PC-9 (cell line): Measurements from ENCODE around the gene CAPZA2. TPM values are rescaled to one million over a fixed set of nuclear protein-coding genes. Genes with fewer than 3 reads are reported as not detected.

ENCODE experiments used
- BruUV-seq: library from RNA; stranded (reverse); fragments of 400-500 nt; replicated peaks from 2 replicates; lab custom pipeline; 2021; lab: Mats Ljungman, UMichigan
- CTCF ChIA-PET: fragments of 300-600 bp; sonication (Branson Sonifier 250); formaldehyde crosslinking; loops from one replicate; lab custom pipeline; 2022; ENCODE audit warnings: antibody characterized with exemption; lab: Charles Lee
- POLR2A ChIA-PET: fragments of 300-600 bp; sonication (Branson Sonifier 250); formaldehyde crosslinking; loops from one replicate; lab custom pipeline; 2022; ENCODE audit warnings: antibody characterized with exemption; ENCODE audit not compliant: unreplicated experiment; lab: Charles Lee
- DNase-seq, 2 experiments: peaks; one replicate each; pipeline versions ENCODE4 v3.0.0 to v3.0.0-alpha.2; 2015 to 2022; ENCODE audit warnings: mixed read lengths in 1 of 2
- H2AFZ ChIP-seq: fragments of 200-600 bp; sonication (generic); 2 replicates; pipeline ENCODE4 v1.8.1; 2017; ENCODE audit warnings: antibody characterized with exemption
- H3F3A ChIP-seq: fragments of 200-600 bp; sonication (generic); 2 replicates; pipeline ENCODE4 v1.8.1; 2017; ENCODE audit warnings: antibody characterized with exemption, mild to moderate bottlenecking, low read depth; ENCODE audit not compliant: insufficient read depth
- H3K27ac ChIP-seq: fragments of 200-600 bp; sonication (generic); 2 replicates; pipeline ENCODE4 v1.6.1; 2016; ENCODE audit warnings: mixed run types
- H3K27me3 ChIP-seq: fragments of 200-600 bp; sonication (generic); 2 replicates; pipeline ENCODE4 v1.6.1; 2016; ENCODE audit warnings: low read depth, mixed run types; ENCODE audit not compliant: insufficient read depth
- H3K36me3 ChIP-seq: fragments of 200-600 bp; sonication (generic); 2 replicates; pipeline ENCODE4 v1.6.1; 2016; ENCODE audit warnings: low read depth, mixed run types
- H3K4me1 ChIP-seq: fragments of 200-600 bp; sonication (generic); replicated peaks from 2 replicates; pipeline ENCODE4 v1.6.1; 2016; ENCODE audit warnings: mixed run types; ENCODE audit not compliant: insufficient read depth
- H3K4me2 ChIP-seq: fragments of 200-600 bp; sonication (generic); 2 replicates; pipeline ENCODE4 v1.6.1; 2017; ENCODE audit warnings: mixed run types
- H3K4me3 ChIP-seq: fragments of 200-600 bp; sonication (generic); 2 replicates; pipeline ENCODE4 v1.6.1; 2016; ENCODE audit warnings: mixed run types
- H3K79me2 ChIP-seq: fragments of 200-600 bp; sonication (generic); 2 replicates; pipeline ENCODE4 v1.6.1; 2017; ENCODE audit warnings: low read depth, mixed run types
- H3K9me2 ChIP-seq: fragments of 200-600 bp; sonication (generic); 2 replicates; pipeline ENCODE4 v1.8.1; 2017; ENCODE audit warnings: mild to moderate bottlenecking; ENCODE audit not compliant: insufficient read depth
- H3K9me3 ChIP-seq: fragments of 200-600 bp; sonication (generic); 2 replicates; pipeline ENCODE4 v1.8.1; 2016; ENCODE audit warnings: low read depth; ENCODE audit not compliant: insufficient read depth
- H4K20me1 ChIP-seq: fragments of 200-600 bp; sonication (generic); 2 replicates; pipeline ENCODE4 v1.8.1; 2017; ENCODE audit not compliant: insufficient read depth
- EZH2 ChIP-seq: fragments of 200-600 bp; sonication (generic); IDR thresholded peaks from 2 replicates; pipeline ENCODE4 v1.8.0; 2017; ENCODE audit warnings: antibody characterized with exemption, low read depth
- intact Hi-C: fragments of 100-400 bp; cut with micrococcal nuclease; formaldehyde crosslinking; loops from one replicate; pipeline ENCODE4 v1.10.0; 2022; ENCODE audit not compliant: unreplicated experiment
- total RNA-seq: library from RNA; stranded (reverse); gene quantifications from 2 replicates; pipeline ENCODE4 v1.2.3, GENCODE V29; 2021
- TF ChIP-seq, protein P1 (sequence below): fragments of 200-600 bp; sonication (generic); conservative IDR thresholded peaks from 2 replicates; pipeline ENCODE4 v1.6.1; 2017; ENCODE audit warnings: mixed run types, antibody characterized with exemption, mild to moderate bottlenecking, moderate library complexity

The CAPZA2 gene
- total RNA-seq, 1 experiment from 2014 or later = 171 TPM

GRCh38 chr7:116963234-116963633 lies 100.8 kb downstream of the CAPZA2 start:
- H4K20me1 ChIP-seq = peaks cover 10% of the 10 kb centered on the region
- no peaks in the 10 kb centered on the region for H3K4me1 ChIP-seq
- ChIA-PET POLR2A (no interaction called here), CTCF (no interaction called here)
- H3K4me3 ChIP-seq = no peak overlapping the region
- intact Hi-C loops = no loop called here
- H3F3A ChIP-seq = no peaks in the 10 kb centered on the region
- peaks cover 74% of the 10 kb centered on the region for H3K79me2 ChIP-seq
- no peaks in the 10 kb centered on the region for H3K36me3 ChIP-seq
- no peaks in the 10 kb centered on the region for H3K9me3 ChIP-seq
- BruUV-seq = no TSS peak
- DNase-seq = no peak
- no peaks in the 10 kb centered on the region for H3K27me3 ChIP-seq
- H3K27ac ChIP-seq = no peak overlapping the region
- TF ChIP-seq, protein P1, sequence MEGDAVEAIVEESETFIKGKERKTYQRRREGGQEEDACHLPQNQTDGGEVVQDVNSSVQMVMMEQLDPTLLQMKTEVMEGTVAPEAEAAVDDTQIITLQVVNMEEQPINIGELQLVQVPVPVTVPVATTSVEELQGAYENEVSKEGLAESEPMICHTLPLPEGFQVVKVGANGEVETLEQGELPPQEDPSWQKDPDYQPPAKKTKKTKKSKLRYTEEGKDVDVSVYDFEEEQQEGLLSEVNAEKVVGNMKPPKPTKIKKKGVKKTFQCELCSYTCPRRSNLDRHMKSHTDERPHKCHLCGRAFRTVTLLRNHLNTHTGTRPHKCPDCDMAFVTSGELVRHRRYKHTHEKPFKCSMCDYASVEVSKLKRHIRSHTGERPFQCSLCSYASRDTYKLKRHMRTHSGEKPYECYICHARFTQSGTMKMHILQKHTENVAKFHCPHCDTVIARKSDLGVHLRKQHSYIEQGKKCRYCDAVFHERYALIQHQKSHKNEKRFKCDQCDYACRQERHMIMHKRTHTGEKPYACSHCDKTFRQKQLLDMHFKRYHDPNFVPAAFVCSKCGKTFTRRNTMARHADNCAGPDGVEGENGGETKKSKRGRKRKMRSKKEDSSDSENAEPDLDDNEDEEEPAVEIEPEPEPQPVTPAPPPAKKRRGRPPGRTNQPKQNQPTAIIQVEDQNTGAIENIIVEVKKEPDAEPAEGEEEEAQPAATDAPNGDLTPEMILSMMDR = no peak
- no peak for TF ChIP-seq EZH2
- H2AFZ ChIP-seq = no peak overlapping the region
- H3K9me2 ChIP-seq = no peaks in the 10 kb centered on the region
- H3K4me2 ChIP-seq = no peak overlapping the region

- POLR2A ChIA-PET = no interaction called here
- Histone ChIP-seq H3K27ac (no peak overlapping the region), H3K27me3 (no peaks in the 10 kb centered on the region), H2AFZ (no peak overlapping the region), H3K4me2 (no peak overlapping the region), H4K20me1 (no peaks in the 10 kb centered on the region), H3K36me3 (no peaks in the 10 kb centered on the region), H3K9me2 (no peaks in the 10 kb centered on the region), H3K4me3 (no peak overlapping the region), H3K9me3 (no peaks in the 10 kb centered on the region), H3K79me2 (peaks cover 72% of the 10 kb centered on the region), H3K4me1 (peaks cover 25% of the 10 kb centered on the region), H3F3A (no peaks in the 10 kb centered on the region)
- TF ChIP-seq EZH2 = no peak
- TF ChIP-seq, protein P1 = no peak
- BruUV-seq = no TSS peak
- CTCF ChIA-PET = no interaction called here
- DNase-seq = no peak
- intact Hi-C loops = no loop called here
These were observed 104.2 kb downstream of the CAPZA2 start for GRCh38 chr7:116966601-116967000.

- intact Hi-C loops = no loop called here
- no peaks in the 10 kb centered on the region for H3K9me3 ChIP-seq
- H4K20me1 ChIP-seq = no peaks in the 10 kb centered on the region
- H2AFZ ChIP-seq = no peak overlapping the region
- BruUV-seq = no TSS peak
- TF ChIP-seq, protein P1 = no peak
- no peak for TF ChIP-seq EZH2
- H3F3A ChIP-seq = no peaks in the 10 kb centered on the region
- H3K4me2 ChIP-seq = no peak overlapping the region
- H3K79me2 ChIP-seq = peaks cover 72% of the 10 kb centered on the region
- H3K9me2 ChIP-seq = no peaks in the 10 kb centered on the region
- H3K27ac ChIP-seq = no peak overlapping the region
- H3K4me1 ChIP-seq = peaks cover 28% of the 10 kb centered on the region
- ChIA-PET POLR2A (no interaction called here), CTCF (no interaction called here)
- H3K36me3 ChIP-seq = no peaks in the 10 kb centered on the region
- H3K27me3 ChIP-seq = no peaks in the 10 kb centered on the region
- no peak overlapping the region for H3K4me3 ChIP-seq
- DNase-seq = no peak
These were observed 105.0 kb downstream of the CAPZA2 start for GRCh38 chr7:116967254-116967922.
